Measurements from ENCODE around the gene SPTBN4. TPM values are rescaled to one million over a fixed set of nuclear protein-coding genes. Genes with fewer than 3 reads are reported as not detected.
"Not testable (repeated sequence)": the region's sequence is repeated elsewhere in the genome, so short reads cannot be mapped to it uniquely, and the experiment has no call there.

Gene SPTBN4
- total RNA-seq, 1 experiment from 2014 or later = 1.9 TPM

DNA sequence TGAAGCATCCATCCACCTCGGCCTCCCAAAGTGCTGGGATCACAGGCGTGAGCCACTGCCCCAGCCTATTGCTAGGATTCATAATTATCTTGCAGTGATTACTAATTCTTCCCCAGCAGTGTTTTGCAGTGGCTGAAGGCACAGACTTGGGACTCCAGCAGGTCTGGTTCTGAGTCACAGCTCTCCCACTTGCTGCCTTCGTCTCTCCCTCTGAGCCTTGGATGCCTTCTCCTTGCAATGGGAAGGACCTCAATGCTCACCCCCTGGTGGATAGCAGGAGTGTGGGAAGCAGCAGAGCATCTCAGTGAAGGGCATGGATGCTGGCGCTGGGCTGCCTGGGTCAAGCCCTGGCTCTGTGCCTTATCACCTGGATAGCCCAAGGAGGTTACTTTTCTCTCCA, 72.3 kb downstream of the SPTBN4 start:
- ChIA-PET POLR2A (ENCODE audit: unreplicated experiment) (no interaction called here), CTCF (no interaction called here)
- DNase-seq = no peak

DNA sequence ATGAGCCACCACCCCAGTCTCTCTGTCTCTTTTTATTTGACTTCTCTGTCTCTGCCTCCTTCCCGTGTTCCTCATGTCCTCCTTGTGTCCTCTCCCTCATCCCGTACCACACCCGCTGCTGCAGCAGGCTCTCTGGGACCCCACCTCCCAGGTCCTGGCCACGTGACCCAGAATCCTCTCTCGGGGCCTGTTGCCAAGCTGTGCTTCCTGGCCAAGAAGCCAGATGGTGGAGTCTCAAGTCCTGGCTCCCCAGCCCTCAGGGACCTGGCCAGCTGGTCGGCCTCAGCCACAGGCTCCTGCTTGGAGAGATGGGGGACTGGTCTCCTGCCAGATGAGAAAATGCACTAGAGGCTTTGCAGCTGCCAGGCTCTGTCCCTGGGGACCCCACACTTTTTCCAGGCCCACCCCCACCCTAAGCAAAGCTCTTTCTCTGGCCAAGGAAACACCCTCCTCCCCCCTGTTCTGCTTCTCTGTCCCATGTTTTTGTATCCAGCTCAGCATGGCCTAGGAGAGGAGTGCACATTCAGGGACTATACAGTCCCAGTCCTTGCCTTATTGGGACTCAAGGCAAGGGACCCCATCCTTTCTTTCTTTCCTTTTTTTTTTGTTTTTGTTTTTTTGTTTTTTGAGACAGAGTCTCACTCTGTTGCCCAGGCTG, 75.5 kb downstream of the SPTBN4 start:
- Histone ChIP-seq H3K79me2 (ENCODE audit: low read length) (no peaks in the 10 kb centered on the region), H3K4me3 (ENCODE audit: low read length) (no peak overlapping the region), H3K4me1 (ENCODE audit: insufficient read depth, low read length) (no peaks in the 10 kb centered on the region), H3K9ac (ENCODE audit: low read length) (no peak overlapping the region), H3K36me3 (ENCODE audit: low read depth, low read length) (no peaks in the 10 kb centered on the region), H3K9me3 (ENCODE audit: low read length) (no peaks in the 10 kb centered on the region), H4K20me1 (ENCODE audit: low read length) (no peaks in the 10 kb centered on the region), H3F3A (ENCODE audit: low read length, unreplicated experiment) (no peaks in the 10 kb centered on the region), H2AFZ (ENCODE audit: low read length) (no peak overlapping the region), H3K27ac (ENCODE audit: low read length) (no peak overlapping the region), H3K9me2 (replicated peaks; ENCODE audit: low read length) (no peaks in the 10 kb centered on the region), H3K27me3 (ENCODE audit: low read length) (no peaks in the 10 kb centered on the region), H3K4me2 (ENCODE audit: low read length) (no peak overlapping the region)
- ChIA-PET CTCF (no interaction called here), POLR2A (ENCODE audit: unreplicated experiment) (no interaction called here)
- no TSS peak for BruUV-seq (replicated peaks)
- TF ChIP-seq EZH2phosphoT487 (IDR thresholded peaks at IDR 0.05; ENCODE audit: borderline replicate concordance, low read length) (no peak), EZH2 (IDR thresholded peaks at IDR 0.05; ENCODE audit: low read length, unreplicated experiment) (no peak)
- TF ChIP-seq, protein P1, sequence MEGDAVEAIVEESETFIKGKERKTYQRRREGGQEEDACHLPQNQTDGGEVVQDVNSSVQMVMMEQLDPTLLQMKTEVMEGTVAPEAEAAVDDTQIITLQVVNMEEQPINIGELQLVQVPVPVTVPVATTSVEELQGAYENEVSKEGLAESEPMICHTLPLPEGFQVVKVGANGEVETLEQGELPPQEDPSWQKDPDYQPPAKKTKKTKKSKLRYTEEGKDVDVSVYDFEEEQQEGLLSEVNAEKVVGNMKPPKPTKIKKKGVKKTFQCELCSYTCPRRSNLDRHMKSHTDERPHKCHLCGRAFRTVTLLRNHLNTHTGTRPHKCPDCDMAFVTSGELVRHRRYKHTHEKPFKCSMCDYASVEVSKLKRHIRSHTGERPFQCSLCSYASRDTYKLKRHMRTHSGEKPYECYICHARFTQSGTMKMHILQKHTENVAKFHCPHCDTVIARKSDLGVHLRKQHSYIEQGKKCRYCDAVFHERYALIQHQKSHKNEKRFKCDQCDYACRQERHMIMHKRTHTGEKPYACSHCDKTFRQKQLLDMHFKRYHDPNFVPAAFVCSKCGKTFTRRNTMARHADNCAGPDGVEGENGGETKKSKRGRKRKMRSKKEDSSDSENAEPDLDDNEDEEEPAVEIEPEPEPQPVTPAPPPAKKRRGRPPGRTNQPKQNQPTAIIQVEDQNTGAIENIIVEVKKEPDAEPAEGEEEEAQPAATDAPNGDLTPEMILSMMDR (conservative IDR thresholded peaks at IDR 0.05; ENCODE audit: low read depth, low read length) = no peak
- intact Hi-C loops (cut with micrococcal nuclease) = no loop called here
- DNase-seq (no peak), ATAC-seq (no peak)

More for the DNA sequence above, 72.3 kb downstream of the SPTBN4 start:
- no peaks in the 10 kb centered on the region for H3F3A ChIP-seq (ENCODE audit: low read length, unreplicated experiment)
- no peaks in the 10 kb centered on the region for H3K4me1 ChIP-seq (ENCODE audit: insufficient read depth, low read length)
- no peaks in the 10 kb centered on the region for H3K9me3 ChIP-seq (ENCODE audit: low read length)
- no peak overlapping the region for H3K27ac ChIP-seq (ENCODE audit: low read length)
- H3K79me2 ChIP-seq (ENCODE audit: low read length) = no peaks in the 10 kb centered on the region
- H3K4me2 ChIP-seq (ENCODE audit: low read length) = no peak overlapping the region
- intact Hi-C loops (cut with micrococcal nuclease) = no loop called here
- H2AFZ ChIP-seq (ENCODE audit: low read length) = no peak overlapping the region
- no peak overlapping the region for H3K4me3 ChIP-seq (ENCODE audit: low read length)
- H3K36me3 ChIP-seq (ENCODE audit: low read depth, low read length) = no peaks in the 10 kb centered on the region
- no peaks in the 10 kb centered on the region for H3K27me3 ChIP-seq (ENCODE audit: low read length)
- TF ChIP-seq, protein P1 (conservative IDR thresholded peaks at IDR 0.05; ENCODE audit: low read depth, low read length) = no peak
- TF ChIP-seq EZH2 (IDR thresholded peaks at IDR 0.05; ENCODE audit: low read length, unreplicated experiment) (no peak), EZH2phosphoT487 (IDR thresholded peaks at IDR 0.05; ENCODE audit: borderline replicate concordance, low read length) (no peak)
- H3K9me2 ChIP-seq (replicated peaks; ENCODE audit: low read length) = no peaks in the 10 kb centered on the region
- no peak overlapping the region for H3K9ac ChIP-seq (ENCODE audit: low read length)
- no TSS peak for BruUV-seq (replicated peaks)
- ATAC-seq = no peak
- H4K20me1 ChIP-seq (ENCODE audit: low read length) = no peaks in the 10 kb centered on the region

DNA sequence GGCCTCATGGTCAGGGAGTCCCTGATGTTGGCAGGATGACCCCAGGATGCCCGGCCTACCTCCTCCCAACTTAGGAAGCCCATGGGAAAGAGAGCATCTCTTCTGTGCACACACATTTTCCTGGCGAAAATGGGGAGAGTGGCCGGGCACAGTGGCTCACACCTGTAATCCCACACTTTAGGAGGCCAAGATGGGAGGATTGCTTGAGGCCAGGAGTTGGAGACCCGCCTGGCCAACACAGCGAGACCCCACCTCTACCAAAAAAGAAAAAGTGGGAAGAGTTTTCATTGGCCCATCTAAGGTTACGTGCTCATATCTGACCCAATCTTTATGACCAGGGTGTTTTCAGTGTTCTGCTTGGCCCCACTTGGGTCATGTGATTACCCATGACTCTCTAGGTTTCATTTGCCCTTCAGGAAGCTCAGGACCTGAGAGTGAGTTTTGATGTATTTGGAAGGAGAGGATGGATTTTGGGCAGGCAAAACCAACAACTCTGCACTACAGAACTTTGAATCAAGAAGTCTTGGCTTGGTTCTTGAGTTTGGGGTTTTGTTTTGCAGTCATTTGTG, 76.3 kb downstream of the SPTBN4 start:
- Histone ChIP-seq H3F3A (ENCODE audit: low read length, unreplicated experiment) (no peaks in the 10 kb centered on the region), H2AFZ (ENCODE audit: low read length) (no peak overlapping the region), H3K9ac (ENCODE audit: low read length) (no peak overlapping the region), H3K79me2 (ENCODE audit: low read length) (no peaks in the 10 kb centered on the region), H3K9me3 (ENCODE audit: low read length) (no peaks in the 10 kb centered on the region), H3K27me3 (ENCODE audit: low read length) (no peaks in the 10 kb centered on the region), H3K4me3 (ENCODE audit: low read length) (no peak overlapping the region), H3K4me1 (ENCODE audit: insufficient read depth, low read length) (no peaks in the 10 kb centered on the region), H3K9me2 (replicated peaks; ENCODE audit: low read length) (no peaks in the 10 kb centered on the region), H3K36me3 (ENCODE audit: low read depth, low read length) (no peaks in the 10 kb centered on the region), H4K20me1 (ENCODE audit: low read length) (no peaks in the 10 kb centered on the region), H3K4me2 (ENCODE audit: low read length) (no peak overlapping the region), H3K27ac (ENCODE audit: low read length) (no peak overlapping the region)
- intact Hi-C loops (cut with micrococcal nuclease) = no loop called here
- DNase-seq = no peak
- TF ChIP-seq EZH2 (IDR thresholded peaks at IDR 0.05; ENCODE audit: low read length, unreplicated experiment) = no peak
- TF ChIP-seq, protein P1 (conservative IDR thresholded peaks at IDR 0.05; ENCODE audit: low read depth, low read length) = no peak
- TF ChIP-seq EZH2phosphoT487 (IDR thresholded peaks at IDR 0.05; ENCODE audit: borderline replicate concordance, low read length) = no peak
- ATAC-seq = no peak
- ChIA-PET CTCF (no interaction called here), POLR2A (ENCODE audit: unreplicated experiment) (no interaction called here)
- no TSS peak for BruUV-seq (replicated peaks)

DNA sequence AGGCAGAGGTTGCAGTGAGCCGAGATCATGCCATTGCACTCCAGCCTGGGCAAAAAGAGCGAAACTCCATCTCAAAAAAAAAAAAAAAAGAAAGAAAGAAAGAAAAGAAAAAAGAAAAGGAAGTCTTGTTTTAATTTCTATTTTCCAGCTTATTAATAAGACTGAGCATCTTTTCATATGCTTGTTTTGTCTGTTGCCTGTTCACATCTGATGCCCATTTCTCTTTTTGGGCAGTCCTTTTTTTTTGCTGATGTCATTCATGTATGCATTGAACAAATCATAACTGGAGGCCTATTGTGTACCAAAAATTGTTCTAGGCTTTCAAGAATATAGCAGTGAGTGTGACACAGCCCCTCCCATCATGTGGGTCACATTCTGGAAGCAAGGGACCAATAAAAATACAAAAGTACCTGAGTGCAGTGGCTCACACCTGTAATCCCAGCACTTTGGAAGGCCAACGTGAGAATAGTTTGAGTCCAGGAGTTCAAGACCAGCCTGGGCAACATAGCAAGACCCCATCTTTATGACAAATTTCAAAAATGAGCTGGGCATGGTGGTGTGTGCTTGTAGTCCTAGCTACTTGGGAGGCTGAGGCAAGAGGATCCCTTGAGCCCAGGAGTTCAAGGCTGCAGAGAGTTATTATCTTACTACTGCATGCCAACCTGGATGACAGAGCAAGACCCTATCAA, 79.5 kb downstream of the SPTBN4 start:
- H4K20me1 ChIP-seq (ENCODE audit: low read length); intact Hi-C loops (cut with micrococcal nuclease); ATAC-seq; H3K79me2 ChIP-seq (ENCODE audit: low read length); H3K4me3 ChIP-seq (ENCODE audit: low read length); H3K27me3 ChIP-seq (ENCODE audit: low read length); H3K4me2 ChIP-seq (ENCODE audit: low read length); H3K9me2 ChIP-seq (replicated peaks; ENCODE audit: low read length); BruUV-seq (replicated peaks); DNase-seq; H3F3A ChIP-seq (ENCODE audit: low read length, unreplicated experiment); H2AFZ ChIP-seq (ENCODE audit: low read length); H3K27ac ChIP-seq (ENCODE audit: low read length); H3K9ac ChIP-seq (ENCODE audit: low read length); H3K36me3 ChIP-seq (ENCODE audit: low read depth, low read length); H3K4me1 ChIP-seq (ENCODE audit: insufficient read depth, low read length); H3K9me3 ChIP-seq (ENCODE audit: low read length); POLR2A ChIA-PET (ENCODE audit: unreplicated experiment): not testable (repeated sequence)
- CTCF ChIA-PET = interaction anchor here (0.6 kb wide), 1 partner anchor 131 kb away, joined by 3 read pairs; no protein-coding TSS in a partner anchor
